K562 (cell line): ENCODE results near the gene PRDM16. TPM values are rescaled to one million over a fixed set of nuclear protein-coding genes. Genes with fewer than 3 reads are reported as not detected.

Experiments
- ATAC-seq: fragments of 200-7000 bp; cut with Tn5 transposase; 3 replicates; pipeline ENCODE4 v1.9.1; 2020; ENCODE audit warnings: moderate library complexity
- BruUV-seq: library from RNA; stranded (reverse); fragments of 400-500 nt; replicated peaks from 2 replicates; lab custom pipeline; 2021; lab: Mats Ljungman, UMichigan
- CTCF ChIA-PET: fragments of 300-600 bp; formaldehyde crosslinking; extraction: SDS; loops from one replicate; lab custom pipeline; 2021; ENCODE audit warnings: low intra/inter-chr PET ratio; lab: Yijun Ruan, JAX
- POLR2A ChIA-PET: fragments of 300-600, 350-650 bp; sonication (Branson Sonifier 250); formaldehyde crosslinking; extraction: SDS; loops from one replicate; lab custom pipeline; 2021; ENCODE audit warnings: antibody characterized with exemption, inconsistent platforms; lab: Yijun Ruan, JAX
- DNase-seq, 4 experiments: peaks; one replicate each; pipeline versions ENCODE4 v3.0.0 to v3.0.0-alpha.2; 2011 to 2018; ENCODE audit warnings: low spot score in 3 of 4, mixed read lengths in 3 of 4; ENCODE audit errors: extremely low read depth in 1 of 4
- FAIRE-seq: peaks from 2 replicates; lab custom pipeline; 2011; peaks lifted over from hg19 to GRCh38; lab: Jason Lieb, UNC
- H2AFZ ChIP-seq: 2 replicates; pipeline ENCODE4 v1.6.0; 2011; ENCODE audit warnings: low read depth, low read length, control low read depth, inconsistent platforms
- H3K27ac ChIP-seq: fragments of 200-600 bp; 3 replicates; pipeline ENCODE4 v1.8.0; 2011; ENCODE audit warnings: low read depth, mild to moderate bottlenecking, control low read depth, inconsistent platforms, low read length, moderate library complexity, mixed read lengths; ENCODE audit errors: extremely low read depth
- H3K27me3 ChIP-seq, 2 experiments: fragments of 300-600 bp in 1 of 2; 2 replicates in 1 of 2; 3 replicates in 1 of 2; pipeline versions ENCODE4 v1.6.0 to v1.8.0; 2011; ENCODE audit warnings: inconsistent platforms in 2 of 2, low read length in 2 of 2, mild to moderate bottlenecking in 1 of 2, mixed read lengths in 1 of 2, moderate library complexity in 1 of 2; ENCODE audit not compliant: control insufficient read depth in 2 of 2, insufficient read depth in 2 of 2
- H3K36me3 ChIP-seq: fragments of 300-600 bp; 3 replicates; pipeline ENCODE4 v1.8.0; 2011; ENCODE audit warnings: mild to moderate bottlenecking, low read length, inconsistent platforms; ENCODE audit not compliant: control insufficient read depth, insufficient read depth
- H3K4me1 ChIP-seq, 2 experiments: fragments of 200-600 bp in 1 of 2; replicated peaks in 1 of 2; 2 replicates in 1 of 2; 3 replicates in 1 of 2; pipeline versions ENCODE4 v1.5.1 to v1.8.0; 2011; ENCODE audit warnings: inconsistent platforms in 2 of 2, low read length in 2 of 2, mild to moderate bottlenecking in 1 of 2, mixed read lengths in 1 of 2, moderate library complexity in 1 of 2; ENCODE audit not compliant: control insufficient read depth in 2 of 2, insufficient read depth in 2 of 2
- H3K4me2 ChIP-seq: 2 replicates; pipeline ENCODE4 v1.6.1; 2011; ENCODE audit warnings: low read length, control low read depth, inconsistent platforms, mixed read lengths; ENCODE audit not compliant: insufficient read depth
- H3K4me3 ChIP-seq: fragments of 200-600 bp; sonication (generic), shearing (Covaris generic); 2 replicates; pipeline ENCODE4 v1.5.1; 2016; ENCODE audit warnings: control low read depth, inconsistent platforms
- H3K79me2 ChIP-seq: fragments of 200-600 bp; 3 replicates; pipeline ENCODE4 v1.8.0; 2011; ENCODE audit warnings: low read length, inconsistent platforms; ENCODE audit not compliant: control insufficient read depth, insufficient read depth
- H3K9ac ChIP-seq, 2 experiments: 2 replicates each; pipeline versions ENCODE4 v1.6.0 to v1.6.1; 2011; ENCODE audit warnings: low read depth in 2 of 2, low read length in 2 of 2, control low read depth in 1 of 2, inconsistent platforms in 1 of 2, mild to moderate bottlenecking in 1 of 2, mixed read lengths in 1 of 2; ENCODE audit not compliant: insufficient read depth in 1 of 2
- H3K9me1 ChIP-seq: one replicate; pipeline ENCODE4 v1.6.0; 2011; ENCODE audit warnings: inconsistent platforms, mild to moderate bottlenecking, low read length, moderate library complexity; ENCODE audit not compliant: control insufficient read depth, insufficient read depth
- H3K9me3 ChIP-seq: replicated peaks from 2 replicates; pipeline ENCODE4 v1.5.1; 2011; ENCODE audit warnings: low read depth, low read length, inconsistent platforms; ENCODE audit not compliant: control insufficient read depth, insufficient read depth
- H4K20me1 ChIP-seq: replicated peaks from 2 replicates; pipeline ENCODE4 v1.6.1; 2011; ENCODE audit warnings: low read length, inconsistent platforms, mixed read lengths; ENCODE audit not compliant: control insufficient read depth, insufficient read depth
- CREB1 ChIP-seq, 2 experiments: sonication (generic) in 1 of 2; formaldehyde crosslinking in 1 of 2; IDR thresholded peaks; 2 replicates each; pipeline versions ENCODE4 v1.6.1 to v1.8.0; 2012 to 2022; ENCODE audit warnings: inconsistent platforms in 1 of 2, mild to moderate bottlenecking in 1 of 2, missing genetic modification reagents in 1 of 2, moderate library complexity in 1 of 2
- HNRNPLL ChIP-seq: fragments of 200-400 bp; formaldehyde crosslinking; IDR thresholded peaks from 2 replicates; pipeline ENCODE4 v1.6.1; 2017; ENCODE audit warnings: low read length, low read depth, mild to moderate bottlenecking; ENCODE audit not compliant: poor library complexity, severe bottlenecking
- POLR2AphosphoS5 ChIP-seq: IDR thresholded peaks from 2 replicates; pipeline ENCODE4 v1.6.1; 2011; ENCODE audit warnings: mild to moderate bottlenecking, low read depth, low read length, moderate library complexity; ENCODE audit not compliant: control insufficient read depth, insufficient read depth
- SMARCA5 ChIP-seq: fragments of 450-650 bp; IDR thresholded peaks from 2 replicates; pipeline ENCODE4 v1.6.1; 2016
- STAT5B ChIP-seq: fragments of 250-450 bp; sonication (Bioruptor Pico); IDR thresholded peaks from 2 replicates; pipeline ENCODE4 v1.8.0; 2021; ENCODE audit warnings: mild to moderate bottlenecking, inconsistent platforms
- YBX1 ChIP-seq: fragments of 450-650 bp; IDR thresholded peaks from 2 replicates; pipeline ENCODE4 v1.7.1; 2016; ENCODE audit warnings: mild to moderate bottlenecking
- ZNF146 ChIP-seq: IDR thresholded peaks from one replicate; pipeline ENCODE4 v1.6.1; 2018; ENCODE audit warnings: missing compliant biosample characterization; ENCODE audit not compliant: unreplicated experiment
- ZNF282 ChIP-seq: sonication (generic); formaldehyde crosslinking; IDR thresholded peaks from 2 replicates; pipeline ENCODE4 v1.8.1; 2023; ENCODE audit warnings: missing genetic modification reagents
- ZNF77 ChIP-seq: fragments of 250-450 bp; sonication (Bioruptor Pico); IDR thresholded peaks from 2 replicates; pipeline ENCODE4 v1.5.0; 2020
- WGBS: fragments of 100-300 bp; shearing (Covaris generic); methylation state at CpG from one replicate; pipeline ENCODE4 v1.1.6; 2016; ENCODE audit warnings: low coverage, mixed read lengths; ENCODE audit not compliant: insufficient coverage; ENCODE audit errors: missing lambda C conversion rate; 5-methylcytosine and 5-hydroxymethylcytosine counted together
- in situ Hi-C: fragments of 300-500 bp; cut with MboI; formaldehyde crosslinking; loops from 4 replicates; pipeline ENCODE4 v1.15.0; 2018; ENCODE audit warnings: inconsistent platforms, mixed read lengths
- intact Hi-C: fragments of 100-400 bp; cut with micrococcal nuclease; formaldehyde crosslinking; loops from 2 replicates; pipeline ENCODE4 v1.14.2; 2022
- polyA plus RNA-seq, 8 experiments: library from polyadenylated mRNA; depleted of rRNA in 4 of 8; stranded (reverse) in 5 of 8; unstranded in 3 of 8; fragments of >200 nt; fragmentation: Nextera tagmentation in 2 of 8; fragmentation: Illumina TruSeq in 1 of 8; extraction: Ambion mirVana in 2 of 8; extraction: Trizol in 1 of 8; gene quantifications; 2 replicates each; pipeline versions ENCODE4 v1.2.1 to v1.2.3, GENCODE V29; 2011 to 2014; ENCODE audit warnings: inconsistent platforms in 1 of 8, missing spikeins in 1 of 8
- total RNA-seq, 7 experiments: library from RNA; depleted of rRNA in 6 of 7; stranded (reverse); fragments of >200 nt in 6 of 7; fragmentation: Illumina TruSeq in 2 of 7; extraction: Trizol in 2 of 7; gene quantifications; 2 replicates each; pipeline versions ENCODE4 v1.2.1 to v1.2.3, GENCODE V29; 2011 to 2021; ENCODE audit warnings: low replicate concordance in 1 of 7
- TF ChIP-seq, protein P1 (sequence below), 3 experiments: IDR thresholded peaks in 2 of 3; conservative IDR thresholded peaks in 1 of 3; 2 replicates each; pipeline ENCODE4 v1.5.1; 2011 to 2012; ENCODE audit warnings: low read length in 3 of 3, mild to moderate bottlenecking in 3 of 3, control low read depth in 2 of 3, improper control_type of control experiment in 1 of 3, inconsistent platforms in 1 of 3, low read depth in 1 of 3, mixed read lengths in 1 of 3, moderate library complexity in 1 of 3; ENCODE audit not compliant: insufficient read depth in 2 of 3
- TF ChIP-seq, protein P2 (sequence below): sonication (generic); formaldehyde crosslinking; IDR thresholded peaks from 2 replicates; pipeline ENCODE4 v1.8.0; 2022; ENCODE audit warnings: missing genetic modification reagents, mild to moderate bottlenecking, moderate library complexity, borderline replicate concordance

Gene PRDM16
- total and polyA plus RNA-seq, 9 of the 15 experiments (the other 6 are each of a cell fraction or from before 2014, with no cell fraction given): 0.10 to 0.27 TPM; not detected in 7

DNA sequence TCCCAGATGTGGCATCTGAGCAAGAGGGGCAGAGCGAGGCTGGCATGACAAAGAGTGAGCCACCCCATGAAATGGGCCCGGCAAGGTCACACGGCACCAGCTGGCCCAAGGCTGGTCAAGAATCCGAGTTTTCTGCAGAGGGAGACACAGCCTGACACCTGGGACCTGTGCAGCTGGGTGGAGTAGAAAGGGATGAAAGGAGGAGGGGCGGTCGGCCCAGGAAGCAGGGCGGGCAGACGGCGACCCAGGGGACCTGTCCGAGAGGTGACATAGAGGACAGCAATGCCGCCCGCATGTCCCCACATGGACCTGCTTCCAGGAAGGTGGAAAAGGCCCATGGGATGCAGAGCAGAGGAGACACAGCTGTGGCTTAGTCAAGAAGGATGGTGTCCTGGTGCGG lies 137.7 kb downstream of the PRDM16 start:
- no peaks in the 10 kb centered on the region for H3K79me2 ChIP-seq
- in situ Hi-C loops: no loop called here
- intact Hi-C loops: no loop called here
- no peaks in the 10 kb centered on the region for H3K9me1 ChIP-seq
- H3K27me3 ChIP-seq: peaks cover 40 to 85% of the 10 kb centered on the region in 2 experiments
- ATAC-seq: no peak
- H3K4me1 ChIP-seq: no peaks in the 10 kb centered on the region; a peak in 1 of 5 replicates
- H3K36me3 ChIP-seq: no peaks in the 10 kb centered on the region
- CTCF ChIA-PET: no interaction called here
- DNase-seq: no peak
- 7% methylated on average over 13 of the region's 13 CpGs for WGBS
- peaks cover 18% of the 10 kb centered on the region; the same call in 1 of the 2 replicates for H4K20me1 ChIP-seq
- H3K4me3 ChIP-seq: no peak overlapping the region
- H3K9me3 ChIP-seq: no peaks in the 10 kb centered on the region
- H3K9ac ChIP-seq: no peak overlapping the region
- H2AFZ ChIP-seq: no peak overlapping the region
- TF ChIP-seq CREB1 (IDR thresholded peaks at IDR 0.05): no peak
- TF ChIP-seq CREB1 (CRISPR knock-in tag; IDR thresholded peaks at IDR 0.05): no peak
- no peak for TF ChIP-seq ZNF146
- TF ChIP-seq POLR2AphosphoS5: no peak
- no peak for TF ChIP-seq ZNF282 (CRISPR knock-in tag)
- no peak for TF ChIP-seq HNRNPLL
- no peak for TF ChIP-seq ZNF77 (CRISPR knock-in tag)
- no peak for TF ChIP-seq YBX1
- TF ChIP-seq, protein P1, sequence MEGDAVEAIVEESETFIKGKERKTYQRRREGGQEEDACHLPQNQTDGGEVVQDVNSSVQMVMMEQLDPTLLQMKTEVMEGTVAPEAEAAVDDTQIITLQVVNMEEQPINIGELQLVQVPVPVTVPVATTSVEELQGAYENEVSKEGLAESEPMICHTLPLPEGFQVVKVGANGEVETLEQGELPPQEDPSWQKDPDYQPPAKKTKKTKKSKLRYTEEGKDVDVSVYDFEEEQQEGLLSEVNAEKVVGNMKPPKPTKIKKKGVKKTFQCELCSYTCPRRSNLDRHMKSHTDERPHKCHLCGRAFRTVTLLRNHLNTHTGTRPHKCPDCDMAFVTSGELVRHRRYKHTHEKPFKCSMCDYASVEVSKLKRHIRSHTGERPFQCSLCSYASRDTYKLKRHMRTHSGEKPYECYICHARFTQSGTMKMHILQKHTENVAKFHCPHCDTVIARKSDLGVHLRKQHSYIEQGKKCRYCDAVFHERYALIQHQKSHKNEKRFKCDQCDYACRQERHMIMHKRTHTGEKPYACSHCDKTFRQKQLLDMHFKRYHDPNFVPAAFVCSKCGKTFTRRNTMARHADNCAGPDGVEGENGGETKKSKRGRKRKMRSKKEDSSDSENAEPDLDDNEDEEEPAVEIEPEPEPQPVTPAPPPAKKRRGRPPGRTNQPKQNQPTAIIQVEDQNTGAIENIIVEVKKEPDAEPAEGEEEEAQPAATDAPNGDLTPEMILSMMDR (IDR thresholded peaks at IDR 0.05 in 2 of 3, conservative IDR thresholded peaks at IDR 0.05 in 1 of 3; ENCODE audit: insufficient read depth in 2 of 3, low read depth in 1 of 3, low read length in 3 of 3): no peak
- TF ChIP-seq, protein P2, sequence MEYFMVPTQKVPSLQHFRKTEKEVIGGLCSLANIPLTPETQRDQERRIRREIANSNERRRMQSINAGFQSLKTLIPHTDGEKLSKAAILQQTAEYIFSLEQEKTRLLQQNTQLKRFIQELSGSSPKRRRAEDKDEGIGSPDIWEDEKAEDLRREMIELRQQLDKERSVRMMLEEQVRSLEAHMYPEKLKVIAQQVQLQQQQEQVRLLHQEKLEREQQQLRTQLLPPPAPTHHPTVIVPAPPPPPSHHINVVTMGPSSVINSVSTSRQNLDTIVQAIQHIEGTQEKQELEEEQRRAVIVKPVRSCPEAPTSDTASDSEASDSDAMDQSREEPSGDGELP: no peak
- TF ChIP-seq STAT5B (CRISPR knock-in tag): no peak
- TF ChIP-seq SMARCA5: no peak
- POLR2A ChIA-PET: no interaction called here
- BruUV-seq: no TSS peak
- FAIRE-seq: no peak
- H3K27ac ChIP-seq: no peak overlapping the region
- no peak overlapping the region for H3K4me2 ChIP-seq
